WTC11 (cell line): ENCODE results near the gene ZNF48. TPM values are rescaled to one million over a fixed set of nuclear protein-coding genes. Genes with fewer than 3 reads are reported as not detected.

Experiments used
- total RNA-seq: library from RNA; stranded (reverse); gene quantifications from 3 replicates; pipeline ENCODE4 v1.2.3, GENCODE V29; 2021

The ZNF48 gene
- total RNA-seq, 1 experiment from 2014 or later: 39.3 TPM

Other genes with a start within 250 kb of the ZNF48 start
- 6.2 to 10.0 TPM (median 6.5 TPM) in 3 replicates for gene CORO1A, start 211.8 kb upstream of the ZNF48 start, total RNA-seq
- gene BOLA2B, start 201.8 kb upstream of the ZNF48 start, total RNA-seq: 191 to 206 TPM (median 192 TPM) in 3 replicates
- gene SLX1A, start 201.5 kb upstream of the ZNF48 start, total RNA-seq: 37.2 to 77.0 TPM (median 53.2 TPM) in 3 replicates
- 7.1 to 11.3 TPM (median 8.3 TPM) in 3 replicates for gene SULT1A3, start 196.2 kb upstream of the ZNF48 start, total RNA-seq
- 5.4 to 9.6 TPM (median 8.4 TPM) in 3 replicates for gene NPIPB13, start 146.9 kb upstream of the ZNF48 start, total RNA-seq
- gene CD2BP2, start 40.1 kb upstream of the ZNF48 start, total RNA-seq: 51.0 to 56.6 TPM (median 51.1 TPM) in 3 replicates
- gene TBC1D10B, start 24.9 kb upstream of the ZNF48 start, total RNA-seq: 33.4 to 40.5 TPM (median 34.6 TPM) in 3 replicates
- gene MYL11, start 20.6 kb upstream of the ZNF48 start, total RNA-seq: 0.80 to 1.3 TPM (median 0.85 TPM) in 3 replicates
- 2.3 to 2.7 TPM (median 2.6 TPM) in 3 replicates for gene SEPTIN1, start 12.9 kb upstream of the ZNF48 start, total RNA-seq
- gene ZNF771, start 12.2 kb downstream of the ZNF48 start, total RNA-seq: 10.0 to 12.5 TPM (median 11.3 TPM) in 3 replicates
- gene DCTPP1, start 34.6 kb downstream of the ZNF48 start, total RNA-seq: 69.0 to 72.2 TPM (median 70.5 TPM) in 3 replicates
- gene SEPHS2, start 50.5 kb downstream of the ZNF48 start, total RNA-seq: 50.4 to 55.2 TPM (median 53.5 TPM) in 3 replicates
- gene ITGAL, start 77.3 kb downstream of the ZNF48 start, total RNA-seq: 0.64 to 1.1 TPM (median 1.0 TPM) in 3 replicates
- 35.9 to 43.0 TPM (median 42.4 TPM) in 3 replicates for gene ZNF768, start 131.1 kb downstream of the ZNF48 start, total RNA-seq
- gene ZNF747, start 139.4 kb downstream of the ZNF48 start, total RNA-seq: 11.3 to 11.7 TPM (median 11.5 TPM) in 3 replicates
- gene ZNF764, start 163.0 kb downstream of the ZNF48 start, total RNA-seq: 9.0 to 10.4 TPM (median 9.1 TPM) in 3 replicates
- gene ZNF688, start 176.3 kb downstream of the ZNF48 start, total RNA-seq: 4.2 to 6.0 TPM (median 4.9 TPM) in 3 replicates
- gene ZNF785, start 190.3 kb downstream of the ZNF48 start, total RNA-seq: 15.4 to 16.5 TPM (median 16.0 TPM) in 3 replicates
- 13.2 to 16.3 TPM (median 15.9 TPM) in 3 replicates for gene ZNF689, start 215.0 kb downstream of the ZNF48 start, total RNA-seq